GM19043 (cell line): Measurements from ENCODE around the gene AGBL5.

ENCODE experiments used
- ATAC-seq: cut with Tn5 transposase; IDR thresholded peaks from one replicate; pipeline ENCODE4 v1.9.1; 2021; ENCODE audit warnings: low read depth; ENCODE audit not compliant: unreplicated experiment

The AGBL5 gene

GRCh38 chr2:27049422-27050280, 1.8 kb upstream of the AGBL5 start:
- peak; percentile 23 for ATAC-seq

- ATAC-seq: peak; percentile 42
Measured at GRCh38 chr2:27050281-27050995, 1.0 kb upstream of the AGBL5 start.

- no peak for ATAC-seq
Measured at GRCh38 chr2:27051902-27052645, 606 bp downstream of the AGBL5 start.

GRCh38 chr2:27053321-27053720, 1.9 kb downstream of the AGBL5 start:
- no peak for ATAC-seq

GRCh38 chr2:27053776-27054175, 2.3 kb downstream of the AGBL5 start:
- no peak for ATAC-seq

GRCh38 chr2:27054721-27055120, 3.3 kb downstream of the AGBL5 start:
- no peak for ATAC-seq

GRCh38 chr2:27057184-27057583, 5.7 kb downstream of the AGBL5 start:
- no peak for ATAC-seq

GRCh38 chr2:27058210-27058609, 6.7 kb downstream of the AGBL5 start:
- no peak for ATAC-seq

GRCh38 chr2:27059141-27059820, 7.8 kb downstream of the AGBL5 start:
- no peak for ATAC-seq

GRCh38 chr2:27060323-27060722, 8.9 kb downstream of the AGBL5 start:
- no peak for ATAC-seq

GRCh38 chr2:27065128-27065527, 13.7 kb downstream of the AGBL5 start:
- no peak for ATAC-seq

- ATAC-seq: no peak
Measured at GRCh38 chr2:27067385-27067784, 15.9 kb downstream of the AGBL5 start.

GRCh38 chr2:27069436-27069835, 18.0 kb downstream of the AGBL5 start:
- ATAC-seq: no peak

- no peak for ATAC-seq
Measured at GRCh38 chr2:27069961-27070618, 18.6 kb downstream of the AGBL5 start.

- ATAC-seq: no peak
Measured at GRCh38 chr2:27070653-27071276, 19.3 kb downstream of the AGBL5 start.

- ATAC-seq: peak; percentile 78
Measured at GRCh38 chr2:27071277-27071989, 20.0 kb downstream of the AGBL5 start, which contains the start of gene OST4. TSS of gene OST4 (minus strand) at chr2:27071654.

GRCh38 chr2:27071990-27072830, 20.7 kb downstream of the AGBL5 start:
- ATAC-seq: peak; percentile 10

- ATAC-seq: no peak
Measured at GRCh38 chr2:27072920-27073319, 21.5 kb downstream of the AGBL5 start.
